Caco-2 (cell line): Measurements from ENCODE around the gene SCAP. TPM values are rescaled to one million over a fixed set of nuclear protein-coding genes. Genes with fewer than 3 reads are reported as not detected.

ENCODE experiments used
- BruUV-seq: library from RNA; stranded (reverse); fragments of 400-500 nt; replicated peaks from 2 replicates; lab custom pipeline; 2021; lab: Mats Ljungman, UMichigan
- CTCF ChIA-PET: fragments of 300-600 bp; sonication (Branson Sonifier 250); formaldehyde crosslinking; loops from one replicate; lab custom pipeline; 2022; ENCODE audit warnings: antibody characterized with exemption; lab: Charles Lee
- POLR2A ChIA-PET: fragments of 300-600 bp; sonication (Branson Sonifier 250); formaldehyde crosslinking; loops from one replicate; lab custom pipeline; 2022; ENCODE audit warnings: antibody characterized with exemption; lab: Charles Lee
- DNase-seq, 2 experiments: peaks; one replicate each; pipeline versions ENCODE4 v3.0.0 to v3.0.0-alpha.2; 2020 to 2022
- H3K27me3 ChIP-seq: replicated peaks from 2 replicates; pipeline ENCODE4 v1.6.0; 2011; ENCODE audit warnings: low read length; ENCODE audit not compliant: control insufficient read depth, insufficient read depth
- H3K36me3 ChIP-seq: 2 replicates; pipeline ENCODE4 v1.5.1; 2011; ENCODE audit warnings: low read length; ENCODE audit not compliant: control insufficient read depth, insufficient read depth
- H3K4me1 ChIP-seq: fragments of 250-450 bp; sonication (Bioruptor Pico); 2 replicates; pipeline ENCODE4 v1.5.1; 2020; ENCODE audit warnings: mild to moderate bottlenecking
- H3K4me3 ChIP-seq: 2 replicates; pipeline ENCODE4 v1.5.1; 2011; ENCODE audit warnings: low read depth, mild to moderate bottlenecking, control low read depth, low read length
- H3K9me3 ChIP-seq: fragments of 250-450 bp; sonication (Bioruptor Pico); 2 replicates; pipeline ENCODE4 v1.5.1; 2020; ENCODE audit warnings: mild to moderate bottlenecking, moderate library complexity
- H3K27ac Mint-ChIP-seq: one replicate; pipeline ENCODE4 v1.8.0; 2022; ENCODE audit warnings: mixed read lengths; ENCODE audit not compliant: unreplicated experiment
- H3K27me3 Mint-ChIP-seq: one replicate; pipeline ENCODE4 v1.8.0; 2022; ENCODE audit warnings: mixed read lengths; ENCODE audit not compliant: insufficient read depth, unreplicated experiment
- H3K36me3 Mint-ChIP-seq: one replicate; pipeline ENCODE4 v1.8.0; 2022; ENCODE audit warnings: mild to moderate bottlenecking, mixed read lengths; ENCODE audit not compliant: insufficient read depth, unreplicated experiment
- H3K4me1 Mint-ChIP-seq: one replicate; pipeline ENCODE4 v1.8.0; 2022; ENCODE audit warnings: low read depth, mixed read lengths; ENCODE audit not compliant: unreplicated experiment
- H3K4me3 Mint-ChIP-seq: one replicate; pipeline ENCODE4 v1.8.0; 2022; ENCODE audit warnings: mild to moderate bottlenecking, moderate library complexity, mixed read lengths; ENCODE audit not compliant: unreplicated experiment
- H3K9me3 Mint-ChIP-seq: one replicate; pipeline ENCODE4 v1.8.0; 2022; ENCODE audit warnings: mixed read lengths; ENCODE audit not compliant: unreplicated experiment
- intact Hi-C: fragments of 100-400 bp; cut with micrococcal nuclease; formaldehyde crosslinking; loops from one replicate; pipeline ENCODE4 v1.10.0; 2022; ENCODE audit not compliant: unreplicated experiment
- total RNA-seq: library from RNA; stranded (reverse); gene quantifications from 2 replicates; pipeline ENCODE4 v1.2.3, GENCODE V29; 2022
- TF ChIP-seq, protein P1 (sequence below), 2 experiments: fragments of 200-600 bp in 1 of 2; IDR thresholded peaks; 1 replicate in 1 of 2; 2 replicates in 1 of 2; pipeline versions ENCODE4 v1.5.1 to v1.8.0; 2011 to 2022; ENCODE audit warnings: antibody characterized with exemption in 1 of 2, control low read depth in 1 of 2, inconsistent platforms in 1 of 2, low read depth in 1 of 2, low read length in 1 of 2, mild to moderate bottlenecking in 1 of 2, moderate library complexity in 1 of 2; ENCODE audit not compliant: insufficient read depth in 1 of 2, severe bottlenecking in 1 of 2, unreplicated experiment in 1 of 2

The SCAP gene
- total RNA-seq, 1 experiment from 2014 or later = 115 TPM

DNA sequence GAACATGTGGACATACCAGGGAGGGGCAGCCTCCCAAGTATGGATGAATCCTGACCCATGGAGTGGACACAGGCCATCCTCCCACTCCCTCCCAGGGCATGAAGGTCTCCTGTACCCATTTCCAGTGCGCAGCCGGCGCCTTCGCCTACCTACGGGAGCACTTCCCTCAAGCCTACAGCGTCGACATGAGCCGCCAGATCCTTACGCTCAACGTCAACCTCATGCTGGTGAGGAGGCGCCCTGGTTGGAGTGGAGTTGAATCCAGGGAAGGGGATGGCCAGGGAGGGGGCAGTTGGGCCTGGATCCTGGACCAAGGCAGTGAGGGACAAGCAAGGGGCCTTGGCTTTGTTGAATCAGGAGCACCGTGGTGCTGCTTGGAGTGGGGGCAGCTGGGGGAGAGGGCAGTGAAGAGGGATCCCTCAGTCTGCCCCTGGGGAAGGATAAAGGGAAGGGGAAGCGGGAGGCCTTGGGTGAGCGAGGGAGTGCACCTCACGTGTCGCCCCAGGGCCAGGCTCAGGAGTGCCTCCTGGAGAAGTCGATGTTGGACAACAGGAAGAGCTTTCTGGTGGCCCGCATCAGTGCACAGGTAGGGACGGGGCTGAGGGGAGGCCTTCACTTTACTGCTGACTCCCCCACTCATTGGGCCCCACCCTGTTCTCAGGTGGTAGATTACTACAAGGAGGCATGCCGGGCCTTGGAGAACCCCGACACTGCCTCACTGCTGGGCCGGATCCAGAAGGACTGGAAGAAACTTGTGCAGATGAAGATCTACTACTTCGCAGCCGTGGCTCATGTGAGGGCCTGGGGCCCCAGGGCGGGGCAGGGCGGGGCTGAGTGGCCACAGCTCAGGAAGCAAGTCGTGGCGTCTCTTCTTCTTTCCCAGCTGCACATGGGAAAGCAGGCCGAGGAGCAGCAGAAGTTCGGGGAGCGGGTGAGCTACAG lies 69.7 kb downstream of the SCAP start:
- peaks cover 2% of the 10 kb centered on the region for H3K36me3 ChIP-seq
- peak overlapping the region; percentile 53 for H3K27ac Mint-ChIP-seq
- H3K27me3 Mint-ChIP-seq = no peaks in the 10 kb centered on the region
- POLR2A ChIA-PET = no interaction called here
- no peak for DNase-seq
- BruUV-seq = no TSS peak
- H3K27me3 ChIP-seq = no peaks in the 10 kb centered on the region
- intact Hi-C loops = no loop called here
- H3K36me3 Mint-ChIP-seq = peaks cover 48% of the 10 kb centered on the region
- TF ChIP-seq, protein P1, sequence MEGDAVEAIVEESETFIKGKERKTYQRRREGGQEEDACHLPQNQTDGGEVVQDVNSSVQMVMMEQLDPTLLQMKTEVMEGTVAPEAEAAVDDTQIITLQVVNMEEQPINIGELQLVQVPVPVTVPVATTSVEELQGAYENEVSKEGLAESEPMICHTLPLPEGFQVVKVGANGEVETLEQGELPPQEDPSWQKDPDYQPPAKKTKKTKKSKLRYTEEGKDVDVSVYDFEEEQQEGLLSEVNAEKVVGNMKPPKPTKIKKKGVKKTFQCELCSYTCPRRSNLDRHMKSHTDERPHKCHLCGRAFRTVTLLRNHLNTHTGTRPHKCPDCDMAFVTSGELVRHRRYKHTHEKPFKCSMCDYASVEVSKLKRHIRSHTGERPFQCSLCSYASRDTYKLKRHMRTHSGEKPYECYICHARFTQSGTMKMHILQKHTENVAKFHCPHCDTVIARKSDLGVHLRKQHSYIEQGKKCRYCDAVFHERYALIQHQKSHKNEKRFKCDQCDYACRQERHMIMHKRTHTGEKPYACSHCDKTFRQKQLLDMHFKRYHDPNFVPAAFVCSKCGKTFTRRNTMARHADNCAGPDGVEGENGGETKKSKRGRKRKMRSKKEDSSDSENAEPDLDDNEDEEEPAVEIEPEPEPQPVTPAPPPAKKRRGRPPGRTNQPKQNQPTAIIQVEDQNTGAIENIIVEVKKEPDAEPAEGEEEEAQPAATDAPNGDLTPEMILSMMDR (IDR thresholded peaks at IDR 0.05; ENCODE audit: insufficient read depth in 1 of 2, low read depth in 1 of 2, low read length in 1 of 2, severe bottlenecking in 1 of 2, unreplicated experiment in 1 of 2) = no peak
- no peak overlapping the region for H3K4me3 Mint-ChIP-seq
- CTCF ChIA-PET = interaction anchor here (0.6 to 1.3 kb wide), 2 partner anchors 11 to 69 kb away, joined by 3 to 5 read pairs; no protein-coding TSS in a partner anchor
- no peaks in the 10 kb centered on the region for H3K9me3 ChIP-seq
- no peaks in the 10 kb centered on the region for H3K4me1 Mint-ChIP-seq
- no peaks in the 10 kb centered on the region for H3K9me3 Mint-ChIP-seq
- H3K4me3 ChIP-seq = no peak overlapping the region
- peaks cover 6% of the 10 kb centered on the region; the same call in 1 of the 2 replicates for H3K4me1 ChIP-seq

DNA sequence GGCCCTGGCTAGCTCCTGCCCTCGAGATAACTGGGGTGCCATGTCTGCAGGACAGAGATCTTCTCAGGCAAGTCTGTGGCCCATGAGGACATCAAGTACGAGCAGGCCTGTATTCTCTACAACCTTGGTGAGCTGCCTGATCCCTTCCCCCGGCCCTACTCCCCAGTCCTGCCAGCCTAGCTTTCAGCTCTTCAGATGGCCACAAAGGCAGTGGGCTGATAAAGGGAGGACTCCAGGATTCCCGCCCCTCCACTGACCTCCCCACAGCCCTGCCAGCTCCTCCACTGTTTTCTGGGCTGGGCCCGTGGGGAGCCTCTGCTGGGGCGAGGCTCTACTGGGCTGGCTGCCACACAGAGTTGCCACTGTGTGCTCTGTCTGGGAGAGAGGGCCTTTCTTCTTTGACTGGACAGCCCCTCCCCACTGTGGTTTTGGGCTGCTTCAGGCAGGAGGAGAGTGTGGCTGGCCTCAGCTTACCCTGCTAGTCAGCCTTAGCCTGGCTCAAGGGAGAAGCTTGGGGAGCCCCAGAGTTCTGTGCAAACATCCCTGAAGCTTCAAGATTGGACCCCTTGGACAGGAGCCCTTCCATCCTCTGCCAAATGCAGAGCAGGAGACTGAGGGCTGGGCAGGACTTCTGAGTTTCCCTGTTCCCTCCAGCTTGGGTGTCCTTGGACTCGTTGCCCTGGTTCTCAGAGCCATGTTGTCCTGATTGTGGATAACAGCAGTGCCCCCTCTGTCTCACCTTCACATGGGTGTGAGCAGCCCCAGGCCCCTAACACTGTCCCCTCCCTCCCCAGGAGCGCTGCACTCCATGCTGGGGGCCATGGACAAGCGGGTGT lies 70.6 kb downstream of the SCAP start:
- no TSS peak for BruUV-seq

More for the DNA sequence above, 70.6 kb downstream of the SCAP start:
- Histone ChIP-seq H3K9me3 (no peaks in the 10 kb centered on the region), H3K36me3 (peaks cover 2% of the 10 kb centered on the region), H3K27me3 (no peaks in the 10 kb centered on the region), H3K4me1 (peaks cover 6% of the 10 kb centered on the region; the same call in 1 of the 2 replicates), H3K4me3 (no peak overlapping the region)
- intact Hi-C loops = no loop called here
- CTCF ChIA-PET = interaction anchor here (0.9 kb wide), 1 partner anchor 10 kb away, joined by 3 read pairs; no protein-coding TSS in a partner anchor
- TF ChIP-seq, protein P1 (IDR thresholded peaks at IDR 0.05; ENCODE audit: insufficient read depth in 1 of 2, low read depth in 1 of 2, low read length in 1 of 2, severe bottlenecking in 1 of 2, unreplicated experiment in 1 of 2) = no peak
- Mint-ChIP-seq H3K36me3 (peaks cover 50% of the 10 kb centered on the region), H3K4me1 (no peaks in the 10 kb centered on the region), H3K9me3 (no peaks in the 10 kb centered on the region), H3K27me3 (no peaks in the 10 kb centered on the region), H3K4me3 (no peak overlapping the region), H3K27ac (peak overlapping the region; percentile 67)
- POLR2A ChIA-PET = no interaction called here
- no peak for DNase-seq
